ENCODE results near the gene FGFBP1. TPM values are rescaled to one million over a fixed set of nuclear protein-coding genes. Genes with fewer than 3 reads are reported as not detected.

The FGFBP1 gene
- total and polyA plus RNA-seq, 4 donors, result 7.1 to 45.7 (median 19.7) TPM; not detected in 1

- WGBS, 2 donors, result 57 to 75% methylated on average over 9 of the region's 9 CpGs
- H3K27me3 ChIP-seq (ENCODE audit: control insufficient read depth in 3 of 3, insufficient read depth in 3 of 3, low read length in 2 of 3), result no peaks in the 10 kb centered on the region
- H3K36me3 ChIP-seq (ENCODE audit: control insufficient read depth in 4 of 4, insufficient read depth in 4 of 4, low read length in 4 of 4), result no peaks in the 10 kb centered on the region
- TF ChIP-seq CTCF (IDR thresholded peaks at IDR 0.05; ENCODE audit: control extremely low read depth, extremely low read depth), result no peak
- no peak overlapping the region for H3K9ac ChIP-seq (ENCODE audit: insufficient read depth in 1 of 2, low read length in 2 of 2)
- H3K4me1 ChIP-seq (ENCODE audit: control insufficient read depth in 5 of 5, insufficient read depth in 5 of 5, low read length in 5 of 5), result no peaks in the 10 kb centered on the region
- H3K9me3 ChIP-seq (ENCODE audit: control insufficient read depth in 4 of 4, insufficient read depth in 3 of 4, low read length in 3 of 4), result peaks cover 0 to 3% (median 0%) of the 10 kb centered on the region in 4 donors
- no peak overlapping the region for H3K4me3 ChIP-seq
- H3K27ac ChIP-seq (ENCODE audit: low read depth in 1 of 2, low read length in 1 of 2), result no peak overlapping the region
- ATAC-seq (ENCODE audit: insufficient read depth, low FRiP score) (no peak), DNase-seq (no peak)
These were observed 50.0 kb downstream of the FGFBP1 start for GRCh38 chr4:15888515-15888914.

Other genes with a start within 250 kb of the FGFBP1 start
- gene BST1, start 235.7 kb downstream of the FGFBP1 start, total RNA-seq, result 10 to 100 TPM in 1 of 2 donors, 1 to 10 TPM in 1; 9.1 to 12.8 TPM
- gene BST1, start 235.7 kb downstream of the FGFBP1 start, polyA plus RNA-seq, result 10 to 100 TPM in 1 of 2 donors, 1 to 10 TPM in 1; 4.1 to 53.5 TPM
- gene CD38, start 160.4 kb downstream of the FGFBP1 start, total RNA-seq, result 10 to 100 TPM in 1 of 2 donors, 1 to 10 TPM in 1; 8.6 to 47.2 TPM
- gene CD38, start 160.4 kb downstream of the FGFBP1 start, polyA plus RNA-seq, result 10 to 100 TPM in 1 of 2 donors, 1 to 10 TPM in 1; 4.8 to 20.2 TPM
- 1 to 10 TPM; 1.1 to 1.6 TPM for gene FGFBP2, start 24.4 kb upstream of the FGFBP1 start, total RNA-seq
- gene FGFBP2, start 24.4 kb upstream of the FGFBP1 start, polyA plus RNA-seq, result 1 to 10 TPM in 1 of 2 donors, under 1 TPM in 1; 0.47 to 2.8 TPM
- gene PROM1, start 145.3 kb upstream of the FGFBP1 start, total RNA-seq, result 10 to 100 TPM; 42.7 to 49.5 TPM
- 10 to 100 TPM in 1 of 2 donors, 1 to 10 TPM in 1; 6.7 to 12.4 TPM for gene PROM1, start 145.3 kb upstream of the FGFBP1 start, polyA plus RNA-seq